ENCODE measurements around the gene COPS2. TPM values are rescaled to one million over a fixed set of nuclear protein-coding genes. Genes with fewer than 3 reads are reported as not detected.
"Not testable (repeated sequence)": the region's sequence is repeated elsewhere in the genome, so short reads cannot be mapped to it uniquely, and the experiment has no call there.

Gene COPS2
- total RNA-seq, 1 donor from 2014 or later = 67.3 TPM

GRCh38 chr15:49110158-49110944 lies 45.0 kb downstream of the COPS2 start:
- peak; percentile 39 for DNase-seq (ENCODE audit: low read depth)

GRCh38 chr15:49103002-49103401 lies 52.4 kb downstream of the COPS2 start:
- DNase-seq (ENCODE audit: low read depth) = no peak

GRCh38 chr15:49101536-49101935 lies 53.9 kb downstream of the COPS2 start:
- no peak for DNase-seq (ENCODE audit: low read depth)

GRCh38 chr15:49096090-49096750 lies 59.2 kb downstream of the COPS2 start:
- no peak for DNase-seq (ENCODE audit: low read depth)

- peak; percentile 8 for DNase-seq (ENCODE audit: low read depth)
Observed at GRCh38 chr15:49094923-49095322, 60.5 kb downstream of the COPS2 start.

GRCh38 chr15:49093252-49094105 lies 61.9 kb downstream of the COPS2 start:
- no peak for DNase-seq (ENCODE audit: low read depth)

- DNase-seq (ENCODE audit: low read depth) = no peak
Observed at GRCh38 chr15:49088996-49089395, 66.4 kb downstream of the COPS2 start.

GRCh38 chr15:49085696-49086459 lies 69.5 kb downstream of the COPS2 start:
- DNase-seq (ENCODE audit: low read depth) = no peak

- no peak for DNase-seq (ENCODE audit: low read depth)
Observed at GRCh38 chr15:49084285-49084570, 71.2 kb downstream of the COPS2 start.

- DNase-seq (ENCODE audit: low read depth) = peak; percentile 52
Observed at GRCh38 chr15:49083401-49084284, 71.8 kb downstream of the COPS2 start.

GRCh38 chr15:49082960-49083359 lies 72.4 kb downstream of the COPS2 start:
- no peak for DNase-seq (ENCODE audit: low read depth)

GRCh38 chr15:49079340-49080039 lies 75.9 kb downstream of the COPS2 start:
- no peak for DNase-seq (ENCODE audit: low read depth)

GRCh38 chr15:49075881-49076280 lies 79.5 kb downstream of the COPS2 start:
- DNase-seq (ENCODE audit: low read depth) = peak; percentile 13

- not testable (repeated sequence) for DNase-seq (ENCODE audit: low read depth)
Observed at GRCh38 chr15:49074589-49075287, 80.7 kb downstream of the COPS2 start.

Small RNA genes within 50 kb of the gene (microRNA-seq; reads per million reads assigned to microRNA genes)
- gene MIR4716 = not detected

Other genes with a start within 250 kb of the COPS2 start
- 1.1 and 2.9 TPM in 2 replicates for gene SHC4, start 191.7 kb downstream of the COPS2 start, total RNA-seq
- gene SECISBP2L, start 109.2 kb downstream of the COPS2 start, total RNA-seq = 41.3 and 44.3 TPM in 2 replicates
- 25.2 and 34.6 TPM in 2 replicates for gene GALK2, start 14.6 kb upstream of the COPS2 start, total RNA-seq

Data from myocyte (in vitro differentiated cells).